Nephron progenitor cell (in vitro differentiated cells): ENCODE results near the gene ATP1A3.

Source experiments
- DNase-seq: peaks from one replicate; pipeline ENCODE4 v3.0.0; 2021
- H3K27ac Mint-ChIP-seq: 2 replicates; pipeline ENCODE4 v1.8.0; 2021; ENCODE audit warnings: mild to moderate bottlenecking, moderate library complexity, mixed read lengths
- H3K27me3 Mint-ChIP-seq: 2 replicates; pipeline ENCODE4 v1.8.0; 2021; ENCODE audit warnings: mild to moderate bottlenecking, low read depth, mixed read lengths; ENCODE audit not compliant: poor library complexity
- H3K36me3 Mint-ChIP-seq: 2 replicates; pipeline ENCODE4 v1.8.0; 2021; ENCODE audit warnings: low read depth, mixed read lengths
- H3K4me1 Mint-ChIP-seq: 2 replicates; pipeline ENCODE4 v1.8.0; 2021; ENCODE audit warnings: mixed read lengths
- H3K4me3 Mint-ChIP-seq: 2 replicates; pipeline ENCODE4 v1.8.0; 2021; ENCODE audit warnings: mild to moderate bottlenecking, moderate library complexity, mixed read lengths
- H3K9me3 Mint-ChIP-seq: 2 replicates; pipeline ENCODE4 v1.8.0; 2021; ENCODE audit warnings: mild to moderate bottlenecking, moderate library complexity, mixed read lengths
- CTCF ChIP-seq: fragments of 200-600 bp; sonication (generic); IDR thresholded peaks from 2 replicates; pipeline ENCODE4 v1.5.0; 2021; ENCODE audit warnings: antibody characterized with exemption

The ATP1A3 gene

GRCh38 chr19:41928754-41929535, 65.1 kb downstream of the ATP1A3 start:
- Mint-ChIP-seq H3K27ac (no peak overlapping the region), H3K36me3 (no peaks in the 10 kb centered on the region), H3K27me3 (no peaks in the 10 kb centered on the region), H3K9me3 (no peaks in the 10 kb centered on the region), H3K4me1 (peaks cover 43% of the 10 kb centered on the region), H3K4me3 (peak overlapping the region; percentile 76)
- no peak for TF ChIP-seq CTCF
- no peak for DNase-seq

GRCh38 chr19:41928221-41928683, 65.8 kb downstream of the ATP1A3 start, which contains the start of gene ERFL:
Gene ERFL (minus strand): TSS chr19:41928449. CDS start chr19:41912919, 15,530 bp downstream.
- DNase-seq, result peak; percentile 51
- Mint-ChIP-seq H3K27me3 (no peaks in the 10 kb centered on the region), H3K27ac (no peak within 1 kb of the TSS), H3K4me3 (peak within 1 kb of the TSS; percentile 84), H3K4me1 (peaks cover 38% of the 10 kb centered on the region), H3K36me3 (no peaks in the 10 kb centered on the region), H3K9me3 (no peaks in the 10 kb centered on the region)
- TF ChIP-seq CTCF, result no peak

GRCh38 chr19:41927497-41928192, 66.4 kb downstream of the ATP1A3 start:
- peak; percentile 61 for DNase-seq
- Mint-ChIP-seq H3K4me3 (peak overlapping the region; percentile 84), H3K36me3 (no peaks in the 10 kb centered on the region), H3K27ac (no peak overlapping the region), H3K9me3 (no peaks in the 10 kb centered on the region), H3K4me1 (peaks cover 36% of the 10 kb centered on the region), H3K27me3 (no peaks in the 10 kb centered on the region)
- no peak for TF ChIP-seq CTCF

GRCh38 chr19:41926763-41927496, 67.1 kb downstream of the ATP1A3 start:
- no peak overlapping the region for H3K4me3 Mint-ChIP-seq
- H3K36me3 Mint-ChIP-seq, result no peaks in the 10 kb centered on the region
- TF ChIP-seq CTCF, result no peak
- H3K4me1 Mint-ChIP-seq, result peaks cover 39% of the 10 kb centered on the region
- no peaks in the 10 kb centered on the region for H3K9me3 Mint-ChIP-seq
- no peak for DNase-seq
- no peaks in the 10 kb centered on the region for H3K27me3 Mint-ChIP-seq
- H3K27ac Mint-ChIP-seq, result no peak overlapping the region

GRCh38 chr19:41926028-41926762, 67.8 kb downstream of the ATP1A3 start:
- H3K27ac Mint-ChIP-seq, result no peak overlapping the region
- H3K4me1 Mint-ChIP-seq, result peaks cover 41% of the 10 kb centered on the region
- no peaks in the 10 kb centered on the region for H3K27me3 Mint-ChIP-seq
- no peak for TF ChIP-seq CTCF
- no peaks in the 10 kb centered on the region for H3K36me3 Mint-ChIP-seq
- DNase-seq, result no peak
- H3K9me3 Mint-ChIP-seq, result no peaks in the 10 kb centered on the region
- no peak overlapping the region for H3K4me3 Mint-ChIP-seq
